Activated T-cell treated with anti-CD3 and anti-CD28 coated beads, Interleukin-2, amount 50 U/mL, for 24 hours (primary cell): ENCODE measurements around the gene FAM210A.
A peak's percentile ranks its signal among the peaks of the same experiment; 100 is the strongest.

Experiments
- DNase-seq: peaks from one replicate; pipeline ENCODE4 v3.0.0-alpha.2; 2020
- H3K27ac Mint-ChIP-seq: 2 replicates; pipeline ENCODE4 v1.8.0; 2020; ENCODE audit warnings: mild to moderate bottlenecking, mixed read lengths
- H3K27me3 Mint-ChIP-seq: 2 replicates; pipeline ENCODE4 v1.8.0; 2020; ENCODE audit warnings: mixed read lengths
- H3K36me3 Mint-ChIP-seq: 2 replicates; pipeline ENCODE4 v1.8.0; 2020; ENCODE audit warnings: low read depth, mixed read lengths
- H3K4me1 Mint-ChIP-seq: 2 replicates; pipeline ENCODE4 v1.8.0; 2020; ENCODE audit warnings: low read depth, mixed read lengths
- H3K4me3 Mint-ChIP-seq: 2 replicates; pipeline ENCODE4 v1.8.0; 2020; ENCODE audit warnings: mild to moderate bottlenecking, moderate library complexity, mixed read lengths
- H3K9me3 Mint-ChIP-seq: 2 replicates; pipeline ENCODE4 v1.8.0; 2020; ENCODE audit warnings: mixed read lengths

FAM210A gene

GRCh38 chr18:13625355-13625754, 101.0 kb downstream of the FAM210A start:
- no peak overlapping the region for H3K27ac Mint-ChIP-seq
- no peaks in the 10 kb centered on the region for H3K9me3 Mint-ChIP-seq
- peaks cover 33% of the 10 kb centered on the region for H3K4me1 Mint-ChIP-seq
- H3K27me3 Mint-ChIP-seq: no peaks in the 10 kb centered on the region
- H3K4me3 Mint-ChIP-seq: no peak overlapping the region
- DNase-seq: no peak
- H3K36me3 Mint-ChIP-seq: peaks cover 38% of the 10 kb centered on the region

- H3K27me3 Mint-ChIP-seq: no peaks in the 10 kb centered on the region
- H3K9me3 Mint-ChIP-seq: no peaks in the 10 kb centered on the region
- H3K36me3 Mint-ChIP-seq: peaks cover 40% of the 10 kb centered on the region
- peaks cover 27% of the 10 kb centered on the region for H3K4me1 Mint-ChIP-seq
- H3K27ac Mint-ChIP-seq: no peak overlapping the region
- no peak for DNase-seq
- H3K4me3 Mint-ChIP-seq: no peak overlapping the region
Measured at GRCh38 chr18:13624563-13625237, 101.7 kb downstream of the FAM210A start.

GRCh38 chr18:13623871-13624270, 102.5 kb downstream of the FAM210A start:
- peaks cover 40% of the 10 kb centered on the region for H3K36me3 Mint-ChIP-seq
- no peak for DNase-seq
- H3K9me3 Mint-ChIP-seq: no peaks in the 10 kb centered on the region
- H3K4me1 Mint-ChIP-seq: peaks cover 25% of the 10 kb centered on the region
- H3K27me3 Mint-ChIP-seq: no peaks in the 10 kb centered on the region
- peak overlapping the region; percentile 61 for H3K27ac Mint-ChIP-seq
- no peak overlapping the region for H3K4me3 Mint-ChIP-seq

GRCh38 chr18:13623348-13623747, 103.0 kb downstream of the FAM210A start:
- H3K4me1 Mint-ChIP-seq: peaks cover 27% of the 10 kb centered on the region
- H3K9me3 Mint-ChIP-seq: no peaks in the 10 kb centered on the region
- H3K27ac Mint-ChIP-seq: peak overlapping the region; percentile 61
- H3K36me3 Mint-ChIP-seq: peaks cover 40% of the 10 kb centered on the region
- H3K4me3 Mint-ChIP-seq: no peak overlapping the region
- no peak for DNase-seq
- H3K27me3 Mint-ChIP-seq: no peaks in the 10 kb centered on the region

GRCh38 chr18:13622751-13623150, 103.6 kb downstream of the FAM210A start:
- H3K36me3 Mint-ChIP-seq: peaks cover 40% of the 10 kb centered on the region

GRCh38 chr18:13621886-13622619, 104.3 kb downstream of the FAM210A start:
- Mint-ChIP-seq H3K4me3 (no peak overlapping the region), H3K4me1 (peaks cover 31% of the 10 kb centered on the region), H3K27ac (no peak overlapping the region), H3K27me3 (no peaks in the 10 kb centered on the region), H3K36me3 (peaks cover 40% of the 10 kb centered on the region), H3K9me3 (no peaks in the 10 kb centered on the region)
- no peak for DNase-seq

More at GRCh38 chr18:13622751-13623150, 103.6 kb downstream of the FAM210A start:
- DNase-seq: no peak
- H3K27ac Mint-ChIP-seq: peak overlapping the region; percentile 62
- peaks cover 30% of the 10 kb centered on the region for H3K4me1 Mint-ChIP-seq
- no peaks in the 10 kb centered on the region for H3K9me3 Mint-ChIP-seq
- no peaks in the 10 kb centered on the region for H3K27me3 Mint-ChIP-seq
- no peak overlapping the region for H3K4me3 Mint-ChIP-seq

GRCh38 chr18:13621446-13621849, 104.9 kb downstream of the FAM210A start:
- peaks cover 33% of the 10 kb centered on the region for H3K4me1 Mint-ChIP-seq
- no peaks in the 10 kb centered on the region for H3K27me3 Mint-ChIP-seq
- H3K27ac Mint-ChIP-seq: no peak overlapping the region
- no peak overlapping the region for H3K4me3 Mint-ChIP-seq
- no peak for DNase-seq
- H3K36me3 Mint-ChIP-seq: peaks cover 39% of the 10 kb centered on the region
- H3K9me3 Mint-ChIP-seq: no peaks in the 10 kb centered on the region

GRCh38 chr18:13620818-13621445, 105.4 kb downstream of the FAM210A start:
- no peak for DNase-seq
- no peak overlapping the region for H3K4me3 Mint-ChIP-seq
- H3K27me3 Mint-ChIP-seq: no peaks in the 10 kb centered on the region
- H3K9me3 Mint-ChIP-seq: no peaks in the 10 kb centered on the region
- H3K4me1 Mint-ChIP-seq: peaks cover 34% of the 10 kb centered on the region
- peaks cover 38% of the 10 kb centered on the region for H3K36me3 Mint-ChIP-seq
- no peak overlapping the region for H3K27ac Mint-ChIP-seq

- H3K27me3 Mint-ChIP-seq: no peaks in the 10 kb centered on the region
- H3K4me1 Mint-ChIP-seq: peaks cover 39% of the 10 kb centered on the region
- H3K36me3 Mint-ChIP-seq: peaks cover 38% of the 10 kb centered on the region
- no peak overlapping the region for H3K4me3 Mint-ChIP-seq
- H3K27ac Mint-ChIP-seq: peak overlapping the region; percentile 48
- no peaks in the 10 kb centered on the region for H3K9me3 Mint-ChIP-seq
- no peak for DNase-seq
Measured at GRCh38 chr18:13620206-13620672, 106.1 kb downstream of the FAM210A start.

GRCh38 chr18:13619505-13620205, 106.7 kb downstream of the FAM210A start:
- Mint-ChIP-seq H3K27ac (no peak overlapping the region), H3K36me3 (peaks cover 43% of the 10 kb centered on the region), H3K4me1 (peaks cover 43% of the 10 kb centered on the region), H3K9me3 (no peaks in the 10 kb centered on the region), H3K4me3 (no peak overlapping the region), H3K27me3 (no peaks in the 10 kb centered on the region)
- DNase-seq: no peak

GRCh38 chr18:13618760-13619438, 107.5 kb downstream of the FAM210A start:
- peak; percentile 25 for DNase-seq
- Mint-ChIP-seq H3K4me3 (no peak overlapping the region), H3K27ac (no peak overlapping the region), H3K36me3 (peaks cover 46% of the 10 kb centered on the region), H3K27me3 (no peaks in the 10 kb centered on the region), H3K4me1 (peaks cover 50% of the 10 kb centered on the region), H3K9me3 (no peaks in the 10 kb centered on the region)

GRCh38 chr18:13617826-13618515, 108.4 kb downstream of the FAM210A start:
- Mint-ChIP-seq H3K36me3 (peaks cover 45% of the 10 kb centered on the region), H3K27me3 (no peaks in the 10 kb centered on the region), H3K27ac (peak overlapping the region; percentile 79), H3K4me3 (no peak overlapping the region), H3K4me1 (peaks cover 59% of the 10 kb centered on the region), H3K9me3 (no peaks in the 10 kb centered on the region)
- DNase-seq: no peak

GRCh38 chr18:13616525-13617035, 109.8 kb downstream of the FAM210A start:
- Mint-ChIP-seq H3K4me1 (peaks cover 73% of the 10 kb centered on the region), H3K27ac (peak overlapping the region; percentile 93), H3K27me3 (no peaks in the 10 kb centered on the region), H3K4me3 (peak overlapping the region; percentile 77), H3K9me3 (no peaks in the 10 kb centered on the region), H3K36me3 (peaks cover 37% of the 10 kb centered on the region)
- no peak for DNase-seq
